Measurements from ENCODE around the gene HOXB9. TPM values are rescaled to one million over a fixed set of nuclear protein-coding genes. Genes with fewer than 3 reads are reported as not detected.

Gene HOXB9
- total RNA-seq, result not detected in 2 replicates

GRCh38 chr17:48626245-48627117, at the start of gene HOXB9:
Gene HOXB9, minus strand, starts transcription at chr17:48626358. Its CDS starts 89 bp downstream, at chr17:48626269.
- no peak for DNase-seq (ENCODE audit: low read depth, low spot score)

DNA sequence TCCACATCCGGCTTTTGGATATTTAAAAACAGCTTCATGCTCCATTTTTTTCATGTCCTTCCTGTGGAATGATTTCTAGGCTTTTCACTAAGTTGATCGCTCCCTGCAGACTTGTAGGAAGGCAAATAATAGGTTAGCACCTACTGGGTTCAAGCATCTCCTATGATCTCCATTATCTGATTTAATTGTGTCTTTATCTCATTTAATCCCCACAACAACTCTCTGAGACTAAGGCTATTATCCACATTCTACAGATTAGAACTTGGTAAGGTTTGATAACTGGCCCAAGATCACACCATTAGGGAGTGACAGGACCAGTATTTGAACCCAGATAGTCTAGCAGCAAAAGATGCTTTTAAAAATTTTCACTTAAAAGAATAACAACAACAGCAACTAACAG, 46.2 kb upstream of the HOXB9 start:
- no peak for DNase-seq (ENCODE audit: low read depth, low spot score)

- no peak for DNase-seq (ENCODE audit: low read depth, low spot score)
Observed at GRCh38 chr17:48671697-48672171, 45.6 kb upstream of the HOXB9 start.

DNA sequence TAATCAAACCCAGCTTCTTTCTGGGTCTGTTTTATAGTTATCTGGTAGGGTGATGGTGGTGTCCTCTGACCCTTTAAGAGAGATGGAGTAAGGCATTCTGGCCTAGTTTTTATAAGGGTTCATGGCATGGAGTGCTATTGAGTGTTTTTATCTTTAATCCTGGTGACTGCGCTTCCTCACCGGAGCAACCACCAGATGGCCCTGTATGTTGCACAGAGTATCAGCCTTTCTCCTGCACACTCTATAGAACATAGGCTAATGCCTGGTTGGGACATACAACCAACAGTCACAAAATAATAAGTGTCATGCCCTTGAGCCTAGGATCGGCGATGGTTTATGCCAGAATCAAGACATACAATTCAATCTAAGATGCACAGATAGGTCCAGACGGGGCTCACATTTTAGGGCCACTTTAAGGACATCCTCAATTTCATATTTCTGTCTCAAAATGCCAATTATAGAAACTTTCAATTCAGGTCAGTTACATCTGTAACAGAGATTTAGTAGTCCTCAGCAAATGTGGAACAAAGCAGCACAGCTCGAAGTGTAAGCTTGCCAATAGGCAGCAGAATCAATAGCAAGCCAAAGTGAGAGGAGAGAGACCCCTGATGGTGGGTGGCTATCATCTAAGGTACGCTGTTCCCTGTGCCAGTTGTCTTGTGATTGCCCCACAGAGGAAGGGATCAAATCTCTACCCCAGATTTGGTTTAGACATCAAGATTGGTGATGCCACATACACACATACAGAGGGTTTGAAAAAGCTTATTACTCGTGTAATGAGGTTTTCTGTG, 37.2 kb upstream of the HOXB9 start:
- no peak for DNase-seq (ENCODE audit: low read depth, low spot score)

DNA sequence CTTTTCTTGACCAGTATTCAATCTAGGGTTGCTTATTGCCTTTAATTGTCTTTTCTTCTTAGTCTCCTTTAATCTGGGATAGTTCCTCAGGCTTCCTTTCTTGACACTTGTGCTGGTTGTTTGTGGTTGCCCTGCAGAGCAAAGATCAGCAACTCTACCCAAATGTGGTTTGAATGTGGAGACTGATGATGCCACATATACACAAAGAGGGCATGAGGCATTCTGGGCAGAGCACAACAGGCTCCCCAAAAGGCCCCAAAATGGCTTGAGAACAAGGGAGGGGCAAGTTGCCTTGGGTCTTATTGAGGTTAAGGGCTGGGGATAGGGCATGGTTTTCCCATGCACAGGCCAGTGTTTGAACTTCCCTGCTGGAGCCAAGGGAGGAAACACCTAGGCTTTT, 29.8 kb upstream of the HOXB9 start:
- DNase-seq (ENCODE audit: low read depth, low spot score), result no peak

GRCh38 chr17:48649741-48650140, 23.6 kb upstream of the HOXB9 start:
- no peak for DNase-seq (ENCODE audit: low read depth, low spot score)

DNA sequence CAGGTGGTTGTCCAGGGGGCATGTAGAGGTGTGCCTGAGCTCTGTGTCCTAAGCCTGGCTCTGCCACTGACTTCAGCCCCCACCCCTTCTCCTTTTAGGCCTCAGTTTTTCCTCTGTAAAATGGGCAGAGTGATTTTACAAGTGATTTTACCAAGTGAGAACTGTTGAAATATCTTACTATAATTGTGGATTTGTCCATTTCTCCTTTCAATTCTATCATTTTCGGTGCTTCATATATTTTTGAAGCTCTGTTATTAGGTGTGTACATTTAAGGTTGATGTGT, 21.7 kb upstream of the HOXB9 start:
- no peak for DNase-seq (ENCODE audit: low read depth, low spot score)

DNA sequence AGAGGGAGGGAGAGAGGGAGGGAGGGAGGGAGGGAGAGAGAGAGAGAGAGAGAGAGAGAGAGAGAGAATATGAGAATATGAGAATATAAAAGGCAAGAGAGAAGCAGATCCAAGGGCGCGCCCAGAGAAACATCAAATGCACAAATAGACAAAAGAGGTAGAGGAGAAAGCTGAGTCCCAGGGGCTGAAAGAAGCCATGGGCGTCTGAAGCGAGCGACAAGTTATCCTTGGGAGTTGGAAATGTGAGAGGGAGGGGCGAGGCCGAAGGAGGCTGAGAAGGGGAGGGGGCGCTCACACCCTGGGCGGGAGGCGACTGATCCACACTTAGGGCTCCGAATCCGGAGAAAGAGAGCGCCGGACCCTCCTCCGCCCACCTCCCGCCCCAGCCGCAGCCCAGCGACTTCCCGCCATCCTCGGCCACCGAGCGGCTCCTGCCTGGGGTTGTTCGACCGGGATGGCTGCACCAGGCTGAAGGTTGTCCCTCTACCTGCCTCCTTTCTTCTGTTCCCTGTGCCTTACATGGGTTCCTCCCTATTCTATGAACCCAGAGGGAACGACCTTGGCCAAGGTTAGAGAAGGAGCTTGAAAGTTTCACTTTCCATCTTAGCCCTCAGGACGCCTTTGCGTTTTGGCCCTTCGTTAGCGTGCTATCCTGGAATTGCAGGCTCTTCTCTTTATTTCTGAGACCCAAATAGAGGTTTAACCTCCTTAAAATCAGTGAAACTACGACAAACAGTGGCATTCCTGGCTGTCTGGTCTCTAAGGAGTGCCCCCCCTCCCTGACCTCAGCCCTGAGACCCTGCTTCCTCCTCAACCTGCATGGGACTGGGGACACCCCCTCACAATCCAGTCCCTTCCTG, 21.2 kb upstream of the HOXB9 start:
- DNase-seq (ENCODE audit: low read depth, low spot score), result no peak

GRCh38 chr17:48646183-48647102, 20.3 kb upstream of the HOXB9 start:
- no peak for DNase-seq (ENCODE audit: low read depth, low spot score)

DNA sequence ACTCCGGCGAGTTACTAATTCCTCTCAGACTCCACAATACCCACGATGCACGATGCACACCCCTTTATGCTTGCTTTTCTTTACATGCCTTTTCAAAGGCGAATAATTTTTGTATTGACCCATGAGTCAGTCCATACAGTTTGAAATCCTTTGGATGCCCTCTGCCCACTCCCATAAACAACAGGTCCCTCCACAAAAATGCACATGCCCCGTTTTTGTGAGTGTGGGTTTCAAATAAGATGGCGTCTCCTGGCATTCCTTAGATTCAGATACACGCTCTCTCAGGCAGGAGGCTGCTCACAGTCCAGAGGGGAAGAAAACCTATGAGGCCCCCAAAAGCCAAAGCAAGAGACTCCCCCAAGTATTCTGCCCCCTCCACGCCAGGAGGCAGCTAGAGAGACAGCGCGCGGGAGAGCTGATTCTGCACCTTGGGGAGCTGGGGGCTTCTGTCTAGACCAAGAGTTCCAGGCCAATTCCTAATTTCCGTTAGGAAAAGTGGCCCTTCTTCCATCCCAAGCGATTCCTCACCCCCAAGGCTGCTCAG, 19.6 kb upstream of the HOXB9 start:
- DNase-seq (ENCODE audit: low read depth, low spot score), result no peak

- no peak for DNase-seq (ENCODE audit: low read depth, low spot score)
Observed at GRCh38 chr17:48644910-48645557, 18.9 kb upstream of the HOXB9 start.

GRCh38 chr17:48644159-48644558, 18.0 kb upstream of the HOXB9 start:
- no peak for DNase-seq (ENCODE audit: low read depth, low spot score)

- no peak for DNase-seq (ENCODE audit: low read depth, low spot score)
Observed at GRCh38 chr17:48643697-48644012, 17.5 kb upstream of the HOXB9 start.

DNA sequence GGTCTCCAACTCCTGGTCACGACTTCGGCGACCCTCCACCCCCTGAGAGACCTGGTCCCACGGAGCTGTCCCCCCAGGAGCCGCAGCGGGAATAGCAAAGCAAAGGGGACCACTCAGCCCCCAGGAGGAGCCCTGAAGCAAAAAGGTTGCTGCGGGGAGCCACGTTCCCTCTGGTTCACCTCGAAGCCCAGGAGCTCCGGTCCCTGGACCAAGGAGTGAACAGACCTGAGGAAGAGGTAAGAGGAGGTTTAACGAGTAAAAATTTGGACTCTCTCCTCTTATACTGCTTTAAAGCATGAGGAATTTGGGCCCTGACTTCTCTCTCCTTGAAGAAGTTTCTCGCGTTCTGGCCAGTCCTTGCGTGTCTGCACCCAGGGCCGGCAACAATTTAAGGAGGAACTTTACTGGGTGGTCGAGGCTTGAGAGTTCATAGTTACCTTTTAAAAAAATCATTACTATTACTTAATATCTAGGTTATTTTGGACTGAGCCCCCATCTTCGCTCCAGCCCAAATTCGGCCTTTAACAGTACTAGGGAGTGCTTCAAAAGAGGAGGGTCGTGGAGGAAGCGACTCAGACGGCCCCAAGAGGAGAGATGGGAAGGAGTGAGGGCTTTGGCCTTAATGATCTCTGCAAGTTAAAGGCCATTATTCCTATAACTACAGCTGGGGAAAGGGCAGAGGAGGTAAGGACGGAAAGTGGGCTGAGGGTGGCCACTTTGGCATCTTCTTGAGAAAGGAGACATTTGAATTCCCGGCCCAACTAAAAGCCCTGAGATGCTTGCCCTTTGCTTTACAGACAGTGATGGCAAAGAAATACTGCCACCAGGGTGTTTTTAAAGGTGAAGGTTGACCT, 16.9 kb upstream of the HOXB9 start:
- no peak for DNase-seq (ENCODE audit: low read depth, low spot score)

DNA sequence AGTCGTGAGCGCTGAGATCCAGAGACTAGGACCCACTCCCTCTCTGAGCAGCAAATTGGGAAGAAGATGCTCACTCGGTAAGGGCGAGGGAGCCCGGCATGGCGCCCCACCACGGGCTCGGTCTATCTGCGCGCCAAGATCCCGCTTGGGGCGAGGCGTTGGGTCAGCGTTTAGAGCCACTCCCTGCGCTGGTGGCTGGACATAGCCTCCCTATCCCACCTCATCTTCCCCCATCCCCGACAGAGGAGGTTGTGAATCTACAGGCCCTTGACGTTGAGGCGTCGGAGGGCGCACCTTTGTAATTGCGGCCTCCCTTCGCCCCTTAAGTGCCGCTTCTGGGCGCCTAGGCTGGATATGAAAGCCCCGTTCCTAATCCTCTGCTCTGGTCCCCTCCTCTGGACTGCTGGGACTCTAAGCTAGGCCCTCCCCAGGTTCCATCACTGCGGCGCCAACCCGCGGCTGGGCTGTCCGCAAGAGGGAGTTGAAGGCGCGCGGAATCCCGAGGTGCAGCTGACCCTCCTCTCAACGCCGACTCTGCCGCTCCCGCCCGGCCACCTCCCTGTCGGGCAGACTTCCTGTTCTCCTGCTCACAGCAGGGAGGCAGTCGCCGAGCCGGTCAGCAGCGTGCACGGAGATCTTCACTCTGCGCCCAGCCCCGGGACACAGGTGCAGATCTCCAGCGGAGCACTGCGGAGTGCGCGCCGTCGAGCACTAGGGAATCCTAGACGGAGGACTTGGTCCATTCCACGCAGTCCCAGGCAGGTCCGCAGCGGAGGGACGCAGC, 16.1 kb upstream of the HOXB9 start:
- DNase-seq (ENCODE audit: low read depth, low spot score), result no peak

DNA sequence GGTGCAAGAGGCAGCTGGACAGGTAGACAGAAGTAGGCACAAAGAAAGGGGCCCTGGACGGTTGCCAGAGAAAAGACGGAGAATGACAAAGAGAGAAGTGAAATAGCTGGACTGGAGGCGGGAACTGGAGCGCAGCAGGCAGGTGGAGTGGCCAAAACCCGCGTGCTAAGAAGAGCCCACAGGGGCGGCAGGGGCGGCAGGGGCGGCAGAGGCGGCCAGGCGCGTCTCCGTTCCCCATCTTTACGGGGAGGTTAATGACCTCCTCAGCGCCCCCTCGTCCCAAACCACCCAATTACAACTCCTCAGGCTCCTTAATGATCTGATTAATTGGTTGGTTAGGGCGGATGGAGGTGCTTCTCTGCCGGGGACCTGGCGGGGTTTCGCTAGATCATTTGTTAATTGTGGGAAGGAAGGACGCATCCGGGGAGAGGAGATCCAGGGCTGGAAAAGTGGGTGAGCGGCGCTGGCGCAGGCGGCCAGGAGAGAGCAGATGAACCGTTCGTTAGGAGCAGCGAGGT, 15.4 kb upstream of the HOXB9 start:
- no peak for DNase-seq (ENCODE audit: low read depth, low spot score)

DNA sequence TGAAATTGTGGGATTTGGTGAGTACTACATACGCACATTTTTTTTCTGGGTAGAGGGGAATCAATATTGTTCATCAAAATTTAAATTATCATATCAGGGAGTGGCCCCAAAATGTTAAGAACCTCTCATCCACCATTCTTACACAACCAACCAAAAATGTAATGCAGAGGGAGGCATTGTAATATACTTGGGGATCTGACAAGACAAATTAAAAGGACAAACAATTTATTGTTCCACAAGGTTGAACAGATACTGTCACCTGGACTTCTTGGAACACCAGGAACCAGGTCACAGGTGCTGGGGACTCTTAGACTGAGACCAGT, 14.7 kb upstream of the HOXB9 start:
- no peak for DNase-seq (ENCODE audit: low read depth, low spot score)

Measured in pulmonary artery endothelial cell (primary cell).